Adrenal gland (tissue), 12 donors: Measurements from ENCODE around the gene NSMF. TPM values are rescaled to one million over a fixed set of nuclear protein-coding genes. Genes with fewer than 3 reads are reported as not detected.

Experiments
- DNase-seq, 7 donors: peaks; one replicate each; pipeline ENCODE4 v3.0.0-alpha.2; 2019 to 2020
- H3K27ac ChIP-seq, 5 donors: fragments of 200-600 bp; sonication (generic) in 4 of 5; 1 replicate in 3 of 5; 2 replicates in 2 of 5; pipeline versions ENCODE4 v1.5.1 to v1.8.0; 2016 to 2020; ENCODE audit warnings: mild to moderate bottlenecking in 1 of 5
- H3K27me3 ChIP-seq: fragments of 200-600 bp; 2 replicates; pipeline ENCODE4 v1.8.0; 2021
- H3K36me3 ChIP-seq, 2 donors: fragments of 200-600 bp; replicated peaks in 1 of 2; 1 replicate in 1 of 2; 2 replicates in 1 of 2; pipeline versions ENCODE4 v1.5.1 to v1.8.0; 2018 to 2022
- H3K4me1 ChIP-seq, 2 donors: fragments of 200-600 bp; replicated peaks in 1 of 2; 1 replicate in 1 of 2; 2 replicates in 1 of 2; pipeline versions ENCODE4 v1.5.1 to v1.8.0; 2018 to 2021
- H3K4me3 ChIP-seq, 4 donors: fragments of 200-600 bp; sonication (generic) in 3 of 4; one replicate each; pipeline ENCODE4 v1.5.1; 2016 to 2018
- H3K9me3 ChIP-seq, 3 donors: fragments of 200-600 bp; sonication (generic) in 1 of 3; replicated peaks in 1 of 3; 1 replicate in 2 of 3; 2 replicates in 1 of 3; pipeline versions ENCODE4 v1.5.1 to v1.8.0; 2016 to 2021
- POLR2A ChIP-seq, 2 donors: fragments of 450-650 bp; IDR thresholded peaks; one replicate each; pipeline ENCODE4 v1.6.1; 2017; ENCODE audit warnings: antibody characterized with exemption in 2 of 2, mild to moderate bottlenecking in 2 of 2, moderate library complexity in 1 of 2
- WGBS, 4 donors: extraction: QIAGEN DNeasy Blood & Tissue Kit in 2 of 4; methylation state at CpG; one replicate each; pipeline versions ENCODE4 v1.1.5 to v1.1.7; 2013 to 2017; 5-methylcytosine and 5-hydroxymethylcytosine counted together
- intact Hi-C, 2 donors: fragments of 100-400 bp; cut with DNase I; formaldehyde crosslinking; loops; one replicate each; pipeline versions ENCODE4 v1.14.1 to v1.15.0; 2022 to 2023
- polyA plus RNA-seq, 3 donors: library from polyadenylated mRNA; stranded (reverse); fragments of 200-250 nt in 2 of 3; fragments of 350-450 nt in 1 of 3; fragmentation: Illumina TruSeq in 1 of 3; extraction: RNeasy Lipid Tissue Mini Kit (QIAGEN cat#74804) in 1 of 3; gene quantifications; one replicate each; pipeline ENCODE4 v1.2.3, GENCODE V29; 2013 to 2014
- total RNA-seq, 9 donors: library from RNA; depleted of rRNA in 4 of 9; stranded (reverse); fragments of >200 nt in 4 of 9; fragments of 120-200 nt in 1 of 9; fragmentation: NEBNext Ultra II Directional in 1 of 9; extraction: Animal tissue kit (Norgen Biotek cat#: 25700) in 1 of 9; gene quantifications; one replicate each; pipeline versions ENCODE4 v1.1.0 to v1.2.4, GENCODE V29; 2013 to 2023
- TF ChIP-seq, protein P1 (sequence below), 6 experiments: fragments of 450-650 bp in 4 of 6; fragments of 200-600 bp in 2 of 6; sonication (generic) in 1 of 6; IDR thresholded peaks; 1 replicate in 5 of 6; 2 replicates in 1 of 6; pipeline versions ENCODE4 v1.5.1 to v1.8.0; 2016 to 2021; ENCODE audit warnings: antibody characterized with exemption in 6 of 6, mild to moderate bottlenecking in 2 of 6, moderate library complexity in 1 of 6
- donor health status: healthy with polysubstance abuse.
- donor health status: Bipolar disorder and iron deficiency.
- donor health status: DM: yes; HTN: yes; CAD: no.
- donor health status: DM: no; HTN: no; CAD: no.
- donor health status: DM: no; HTN: no; CAD: no.
- donor health status: DM: yes; HTN: yes; CAD: no.

Gene NSMF
- total and polyA plus RNA-seq, 12 donors = 8.7 to 118 (median 25.9) TPM

DNA sequence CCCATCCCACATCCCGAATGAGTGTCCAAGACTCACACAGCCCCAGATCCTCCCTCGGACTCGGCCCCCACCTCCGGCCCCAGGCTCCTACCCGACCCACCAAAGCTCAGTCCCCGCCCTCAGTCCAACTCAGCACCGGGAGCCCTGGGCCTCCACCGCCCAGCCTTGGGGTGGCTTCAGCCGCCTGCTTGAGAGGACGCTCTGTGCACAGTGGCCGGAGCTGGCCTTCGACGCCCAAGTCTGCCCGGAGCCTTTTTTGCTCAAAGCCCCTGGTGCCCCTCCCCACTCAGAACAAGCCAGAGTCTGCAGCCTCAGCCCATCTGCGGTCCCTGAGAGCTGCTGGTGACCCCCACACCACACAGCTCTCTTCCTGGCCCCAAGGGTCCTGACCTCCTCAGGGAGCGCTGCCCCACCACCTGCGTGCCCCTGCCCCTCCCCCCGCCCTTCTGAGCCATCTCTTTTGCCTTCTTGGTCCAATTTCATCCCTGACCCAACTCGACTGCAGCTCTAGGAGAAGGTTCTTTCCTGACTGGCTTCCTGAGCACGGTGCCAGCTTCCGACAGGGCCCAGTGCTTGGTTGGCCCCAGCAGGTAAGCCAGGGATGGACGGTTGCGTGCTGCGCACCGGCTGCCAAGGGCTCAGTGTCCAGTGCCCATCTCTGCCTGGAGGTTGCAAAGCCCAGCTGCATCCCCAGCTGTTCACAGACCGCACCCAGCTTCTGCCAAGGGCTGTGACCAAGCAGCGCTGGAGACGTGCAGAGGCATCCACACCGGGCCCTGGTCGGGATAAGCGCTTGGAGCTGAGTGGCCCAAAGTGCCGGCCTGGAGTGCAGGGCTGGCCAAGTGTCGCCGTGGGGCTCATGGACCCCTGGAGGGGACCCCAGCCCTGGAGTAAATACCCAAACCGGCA, 27.7 kb upstream of the NSMF start:
- no peak for DNase-seq
- Histone ChIP-seq H3K27ac (no peak overlapping the region), H3K9me3 (no peaks in the 10 kb centered on the region), H3K27me3 (no peaks in the 10 kb centered on the region), H3K4me1 (peaks cover 9% of the 10 kb centered on the region in 2 donors), H3K4me3 (no peak overlapping the region), H3K36me3 (no peaks in the 10 kb centered on the region)
- intact Hi-C loops = no loop called here
- WGBS, 4 donors = 84 to 90% (median 89%) methylated on average over 16 to 35 of the region's 35 CpGs
- TF ChIP-seq, protein P1, sequence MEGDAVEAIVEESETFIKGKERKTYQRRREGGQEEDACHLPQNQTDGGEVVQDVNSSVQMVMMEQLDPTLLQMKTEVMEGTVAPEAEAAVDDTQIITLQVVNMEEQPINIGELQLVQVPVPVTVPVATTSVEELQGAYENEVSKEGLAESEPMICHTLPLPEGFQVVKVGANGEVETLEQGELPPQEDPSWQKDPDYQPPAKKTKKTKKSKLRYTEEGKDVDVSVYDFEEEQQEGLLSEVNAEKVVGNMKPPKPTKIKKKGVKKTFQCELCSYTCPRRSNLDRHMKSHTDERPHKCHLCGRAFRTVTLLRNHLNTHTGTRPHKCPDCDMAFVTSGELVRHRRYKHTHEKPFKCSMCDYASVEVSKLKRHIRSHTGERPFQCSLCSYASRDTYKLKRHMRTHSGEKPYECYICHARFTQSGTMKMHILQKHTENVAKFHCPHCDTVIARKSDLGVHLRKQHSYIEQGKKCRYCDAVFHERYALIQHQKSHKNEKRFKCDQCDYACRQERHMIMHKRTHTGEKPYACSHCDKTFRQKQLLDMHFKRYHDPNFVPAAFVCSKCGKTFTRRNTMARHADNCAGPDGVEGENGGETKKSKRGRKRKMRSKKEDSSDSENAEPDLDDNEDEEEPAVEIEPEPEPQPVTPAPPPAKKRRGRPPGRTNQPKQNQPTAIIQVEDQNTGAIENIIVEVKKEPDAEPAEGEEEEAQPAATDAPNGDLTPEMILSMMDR (IDR thresholded peaks at IDR 0.05) = no peak
- TF ChIP-seq POLR2A (IDR thresholded peaks at IDR 0.05) = no peak

DNA sequence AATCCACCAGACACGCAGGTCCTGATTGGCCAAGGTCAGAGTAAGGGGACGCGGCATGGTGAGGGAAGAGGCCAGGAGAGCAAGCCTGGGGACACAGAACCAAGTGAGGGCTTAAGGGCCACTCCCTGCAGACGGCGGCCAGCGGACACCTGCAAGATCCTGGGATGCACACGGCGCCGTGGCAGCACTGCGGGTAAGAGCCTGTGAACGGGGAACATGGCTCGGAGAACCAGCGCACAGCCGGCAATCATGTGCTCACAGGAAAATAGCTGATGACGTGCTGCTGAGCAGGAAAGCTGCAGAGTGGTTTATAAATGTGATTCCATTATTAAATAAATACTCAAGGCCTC, 27.0 kb upstream of the NSMF start:
- no peaks in the 10 kb centered on the region for H3K9me3 ChIP-seq
- no peak for DNase-seq
- intact Hi-C loops = no loop called here
- peaks cover 11 to 16% of the 10 kb centered on the region in 2 donors for H3K4me1 ChIP-seq
- TF ChIP-seq, protein P1 (IDR thresholded peaks at IDR 0.05) = no peak
- TF ChIP-seq POLR2A (IDR thresholded peaks at IDR 0.05) = no peak
- no peaks in the 10 kb centered on the region for H3K27me3 ChIP-seq
- no peak overlapping the region for H3K4me3 ChIP-seq
- no peaks in the 10 kb centered on the region for H3K36me3 ChIP-seq
- no peak overlapping the region for H3K27ac ChIP-seq
- WGBS, 4 donors = 91 to 94% (median 92%) methylated on average over 11 to 15 of the region's 15 CpGs

DNA sequence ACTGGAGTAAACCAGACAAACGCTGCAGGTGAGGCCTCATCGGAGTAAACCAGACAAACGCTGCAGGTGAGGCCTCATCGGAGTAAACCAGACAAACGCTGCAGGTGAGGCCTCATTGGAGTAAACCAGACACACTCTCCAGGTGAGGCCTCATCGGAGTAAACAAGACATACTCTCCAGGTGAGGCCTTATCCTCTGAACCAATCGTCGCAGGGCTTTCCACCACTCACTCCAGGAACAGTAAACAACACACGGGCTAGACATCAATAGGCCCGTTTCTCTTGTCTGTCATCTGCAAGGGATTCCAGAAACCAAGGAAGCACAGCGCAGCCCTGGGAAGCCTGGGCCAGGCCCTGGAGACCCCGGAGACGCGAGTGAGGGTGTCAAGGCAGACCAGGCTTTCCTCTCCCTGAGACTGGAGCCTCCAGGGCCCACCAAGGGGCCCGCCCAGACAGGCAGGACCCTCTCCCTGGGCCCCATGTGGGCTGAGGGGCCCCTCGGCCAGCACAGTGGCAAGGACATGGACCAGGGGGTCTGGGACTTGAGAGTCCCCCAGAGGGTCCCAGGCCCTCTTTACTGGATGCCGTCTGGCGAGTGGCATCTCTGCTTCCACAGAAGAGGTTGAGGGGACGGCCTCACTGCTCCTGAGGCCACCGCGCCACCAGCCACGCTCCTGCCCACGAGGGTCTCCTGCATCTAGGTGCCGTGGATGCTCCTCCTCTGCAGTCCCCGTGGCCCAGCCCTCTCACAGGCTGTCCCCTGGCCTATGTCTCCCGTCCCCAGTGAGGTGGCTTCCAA, 26.4 kb upstream of the NSMF start:
- no peak overlapping the region for H3K4me3 ChIP-seq
- DNase-seq = no peak
- no peak for TF ChIP-seq POLR2A (IDR thresholded peaks at IDR 0.05)
- TF ChIP-seq, protein P1 (IDR thresholded peaks at IDR 0.05) = no peak
- intact Hi-C loops = no loop called here
- H3K27me3 ChIP-seq = no peaks in the 10 kb centered on the region
- H3K27ac ChIP-seq = no peak overlapping the region
- WGBS, 4 donors = 88 to 91% (median 90%) methylated on average over 19 to 26 of the region's 26 CpGs
- no peaks in the 10 kb centered on the region for H3K36me3 ChIP-seq
- no peaks in the 10 kb centered on the region for H3K9me3 ChIP-seq
- H3K4me1 ChIP-seq = peaks cover 11 to 16% of the 10 kb centered on the region in 2 donors

DNA sequence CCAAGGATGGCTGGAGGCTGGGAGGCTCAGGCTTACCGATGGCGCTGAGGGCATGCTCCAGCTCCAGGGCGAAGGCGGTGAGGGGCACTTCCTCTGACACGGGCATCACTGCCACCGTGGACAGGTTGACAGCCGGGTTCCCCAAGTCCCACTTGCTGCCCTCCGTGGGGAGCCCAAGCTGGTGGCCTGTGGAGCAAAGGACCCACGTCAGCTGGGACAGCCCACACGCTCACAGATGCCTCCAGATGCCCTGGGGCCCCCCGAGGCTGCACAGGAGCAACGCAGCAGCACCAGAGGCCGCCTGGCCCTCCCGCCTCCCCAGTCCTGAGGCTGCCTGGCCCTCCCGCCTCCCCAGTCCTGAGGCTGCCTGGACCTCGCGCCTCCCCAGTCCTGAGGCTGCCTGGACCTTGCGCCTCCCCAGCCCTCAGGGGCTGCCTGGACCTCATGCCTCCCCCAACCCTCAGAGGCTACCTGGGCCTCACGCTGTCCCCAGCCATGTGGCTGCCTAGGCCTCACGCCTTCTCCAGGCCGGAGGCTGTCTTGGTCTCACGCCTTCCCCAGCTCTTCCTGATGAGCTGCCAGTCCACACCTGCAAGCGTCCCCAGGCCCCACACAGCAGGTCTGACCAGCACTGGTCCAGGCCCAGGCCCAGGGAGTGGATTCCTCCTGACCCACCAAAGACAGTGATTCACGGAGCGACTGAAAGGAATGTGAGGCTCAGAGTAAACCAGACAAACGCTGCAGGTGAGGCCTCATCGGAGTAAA, 25.6 kb upstream of the NSMF start:
- 90 to 95% (median 92%) methylated on average over 13 to 27 of the region's 27 CpGs for WGBS, 4 donors
- Histone ChIP-seq H3K36me3 (no peaks in the 10 kb centered on the region), H3K9me3 (no peaks in the 10 kb centered on the region), H3K27me3 (no peaks in the 10 kb centered on the region), H3K27ac (no peak overlapping the region), H3K4me3 (no peak overlapping the region), H3K4me1 (peaks cover 11 to 16% of the 10 kb centered on the region in 2 donors)
- intact Hi-C loops = no loop called here
- DNase-seq = no peak
- TF ChIP-seq POLR2A (IDR thresholded peaks at IDR 0.05) = no peak
- TF ChIP-seq, protein P1 (IDR thresholded peaks at IDR 0.05) = no peak
